Panc1 (cell line): ENCODE results near the gene SH2D6. TPM values are rescaled to one million over a fixed set of nuclear protein-coding genes. Genes with fewer than 3 reads are reported as not detected.

ENCODE experiments used
- ATAC-seq: fragments of 200-7000 bp; cut with Tn5 transposase; 2 replicates; pipeline ENCODE4 v1.9.1; 2020; ENCODE audit warnings: mild to moderate bottlenecking, moderate library complexity
- BruUV-seq: library from RNA; stranded (reverse); fragments of 400-500 nt; replicated peaks from 2 replicates; lab custom pipeline; 2021; lab: Mats Ljungman, UMichigan
- CTCF ChIA-PET: fragments of 300-600 bp; sonication (Branson Sonifier 250); formaldehyde crosslinking; loops from one replicate; lab custom pipeline; 2022; ENCODE audit warnings: antibody characterized with exemption; lab: Charles Lee
- POLR2A ChIA-PET: fragments of 300-600 bp; sonication (Branson Sonifier 250); formaldehyde crosslinking; loops from one replicate; lab custom pipeline; 2022; ENCODE audit warnings: antibody characterized with exemption; lab: Charles Lee
- DNase-seq: peaks from one replicate; pipeline ENCODE4 v3.0.0-alpha.2; 2010; ENCODE audit warnings: low read depth, low spot score
- H3K27ac ChIP-seq: 2 replicates; pipeline ENCODE4 v1.5.1; 2011; ENCODE audit warnings: mild to moderate bottlenecking, low read length, inconsistent platforms
- H3K27me3 ChIP-seq: fragments of 200-500 bp; sonication (Bioruptor generic); 2 replicates; pipeline ENCODE4 v1.6.0; 2014; ENCODE audit warnings: low read length, inconsistent platforms; ENCODE audit not compliant: control insufficient read depth, insufficient read depth
- H3K36me3 ChIP-seq: fragments of 200-500 bp; sonication (Bioruptor generic); 2 replicates; pipeline ENCODE4 v1.5.1; 2014; ENCODE audit warnings: inconsistent platforms, mild to moderate bottlenecking, low read length, moderate library complexity; ENCODE audit not compliant: control insufficient read depth, insufficient read depth
- H3K4me1 ChIP-seq: 2 replicates; pipeline ENCODE4 v1.5.1; 2011; ENCODE audit warnings: inconsistent platforms, mild to moderate bottlenecking, low read length, moderate library complexity; ENCODE audit not compliant: control insufficient read depth, insufficient read depth
- H3K4me3 ChIP-seq, 2 experiments: 2 replicates each; pipeline ENCODE4 v1.5.1; 2011 to 2012; ENCODE audit warnings: low read depth in 2 of 2, low read length in 2 of 2, mild to moderate bottlenecking in 2 of 2, inconsistent platforms in 1 of 2, moderate library complexity in 1 of 2
- H3K9me3 ChIP-seq: fragments of 200-500 bp; sonication (Bioruptor generic); 2 replicates; pipeline ENCODE4 v1.5.1; 2014; ENCODE audit warnings: low read depth, mild to moderate bottlenecking, inconsistent platforms, low read length, moderate library complexity; ENCODE audit not compliant: control insufficient read depth, insufficient read depth
- CTCF ChIP-seq: fragments of 450-650 bp; IDR thresholded peaks from 2 replicates; pipeline ENCODE4 v1.5.1; 2017; ENCODE audit warnings: mild to moderate bottlenecking
- POLR2AphosphoS5 ChIP-seq: IDR thresholded peaks from 2 replicates; pipeline ENCODE4 v1.6.1; 2012; ENCODE audit warnings: mild to moderate bottlenecking, low read depth, low read length, moderate library complexity
- REST ChIP-seq, 2 experiments: IDR thresholded peaks; 2 replicates each; pipeline ENCODE4 v1.6.1; 2011 to 2012; ENCODE audit warnings: low read depth in 2 of 2, control low read depth in 1 of 2, low read length in 1 of 2, mild to moderate bottlenecking in 1 of 2, moderate library complexity in 1 of 2; ENCODE audit not compliant: insufficient read depth in 1 of 2
- SIN3A ChIP-seq: IDR thresholded peaks from 2 replicates; pipeline ENCODE4 v1.6.1; 2012; ENCODE audit warnings: low read depth, mild to moderate bottlenecking, low read length, moderate library complexity, borderline replicate concordance; ENCODE audit not compliant: insufficient read depth
- TCF7L2 ChIP-seq: IDR thresholded peaks from 2 replicates; pipeline ENCODE4 v1.6.1; 2011; ENCODE audit warnings: mild to moderate bottlenecking, low read depth, low read length, inconsistent platforms
- in situ Hi-C: cut with HindIII; loops from 2 replicates; pipeline ENCODE4 v1.10.0; 2016; ENCODE audit warnings: low sequenced_read_pairs, low pct_unique_long_range_greater_than_20kb
- intact Hi-C: fragments of 100-400 bp; cut with micrococcal nuclease; formaldehyde crosslinking; loops from one replicate; pipeline ENCODE4 v1.10.0; 2022; ENCODE audit not compliant: unreplicated experiment
- total RNA-seq: library from RNA; stranded (reverse); gene quantifications from one replicate; pipeline ENCODE4 v1.2.1, GENCODE V29; 2021; ENCODE audit not compliant: unreplicated experiment

SH2D6 gene
- total RNA-seq, 1 experiment from 2014 or later: 3.3 TPM

- in situ Hi-C loops (no loop called here), intact Hi-C loops (no loop called here)
- ATAC-seq (no peak), DNase-seq (no peak)
- H3K4me3 ChIP-seq: no peak overlapping the region
- H3K9me3 ChIP-seq: no peaks in the 10 kb centered on the region
- ChIA-PET CTCF (interaction anchor here (0.6 kb wide), 1 partner anchor 308 kb away, joined by 3 read pairs; no protein-coding TSS in a partner anchor), POLR2A (no interaction called here)
- no peak overlapping the region for H3K27ac ChIP-seq
- H3K27me3 ChIP-seq: no peaks in the 10 kb centered on the region
- no peaks in the 10 kb centered on the region for H3K36me3 ChIP-seq
- no TSS peak for BruUV-seq
- no peaks in the 10 kb centered on the region for H3K4me1 ChIP-seq
- no peak for TF ChIP-seq POLR2AphosphoS5
- TF ChIP-seq SIN3A: no peak
- TF ChIP-seq TCF7L2: no peak
- no peak for TF ChIP-seq CTCF
- no peak for TF ChIP-seq REST (IDR thresholded peaks at IDR 0.05; ENCODE audit: insufficient read depth in 1 of 2, low read depth in 2 of 2, low read length in 1 of 2)
Observed at GRCh38 chr2:85397925-85398331, 20.6 kb upstream of the SH2D6 start.

- Histone ChIP-seq H3K9me3 (no peaks in the 10 kb centered on the region), H3K36me3 (no peaks in the 10 kb centered on the region), H3K27me3 (no peaks in the 10 kb centered on the region), H3K4me3 (no peak overlapping the region), H3K27ac (no peak overlapping the region), H3K4me1 (no peaks in the 10 kb centered on the region)
- POLR2A ChIA-PET: no interaction called here
- no peak for TF ChIP-seq POLR2AphosphoS5
- TF ChIP-seq SIN3A: no peak
- TF ChIP-seq CTCF: no peak
- TF ChIP-seq REST (IDR thresholded peaks at IDR 0.05; ENCODE audit: insufficient read depth in 1 of 2, low read depth in 2 of 2, low read length in 1 of 2): no peak
- no peak for TF ChIP-seq TCF7L2
- intact Hi-C loops (no loop called here), in situ Hi-C loops (no loop called here)
- ATAC-seq: no peak
- no peak for DNase-seq
- CTCF ChIA-PET: interaction anchor here (0.6 kb wide), 1 partner anchor 308 kb away, joined by 3 read pairs; no protein-coding TSS in a partner anchor
- no TSS peak for BruUV-seq
Observed at GRCh38 chr2:85398426-85399182, 19.9 kb upstream of the SH2D6 start.
